GM21381 (cell line): ENCODE measurements around the gene DNAH14.
"Not testable (repeated sequence)": the region's sequence is repeated elsewhere in the genome, so short reads cannot be mapped to it uniquely, and the experiment has no call there.

Source experiments
- ATAC-seq: cut with Tn5 transposase; IDR thresholded peaks from one replicate; pipeline ENCODE4 v1.9.1; 2021; ENCODE audit warnings: mild to moderate bottlenecking, moderate library complexity; ENCODE audit not compliant: unreplicated experiment

The DNAH14 gene

GRCh38 chr1:224920930-224921329, 8.5 kb upstream of the DNAH14 start:
- no peak for ATAC-seq

- no peak for ATAC-seq
Measured at GRCh38 chr1:224921354-224921753, 8.1 kb upstream of the DNAH14 start.

DNA sequence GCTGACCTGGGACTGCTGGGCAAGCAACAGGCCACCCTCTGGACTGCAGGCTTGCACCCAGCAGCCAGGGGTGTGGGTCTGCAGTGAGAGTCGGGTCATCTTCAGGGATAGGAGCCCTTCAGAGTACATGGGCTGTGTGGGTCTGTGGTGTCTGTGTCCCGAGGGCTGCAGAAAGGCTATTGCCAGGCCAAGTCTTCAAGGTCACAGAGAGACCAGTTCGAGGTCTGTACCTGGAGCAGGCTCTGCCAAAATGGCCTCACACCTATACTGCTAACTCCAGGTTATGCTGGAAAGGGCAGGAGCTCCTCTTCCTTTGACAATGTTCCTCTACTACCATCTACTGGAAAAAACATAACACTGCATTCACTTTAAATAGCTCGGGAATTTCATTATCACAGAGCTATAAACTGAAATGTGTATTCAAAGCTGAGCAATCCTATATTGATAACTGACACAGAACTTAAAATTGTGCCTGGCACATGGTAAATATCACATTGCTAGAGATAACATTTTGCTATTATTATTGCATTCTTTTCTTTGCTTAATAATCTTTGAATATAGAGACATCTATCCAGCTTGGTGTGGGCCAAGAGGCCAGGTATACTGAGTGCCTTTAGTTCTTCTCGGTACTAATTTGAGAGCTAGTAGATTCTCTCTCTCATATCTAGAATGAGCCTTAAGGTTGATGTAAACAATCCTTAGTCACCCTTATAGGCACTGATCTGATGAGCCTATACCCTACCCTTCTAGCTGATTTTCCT, 6.9 kb upstream of the DNAH14 start:
- ATAC-seq: no peak

DNA sequence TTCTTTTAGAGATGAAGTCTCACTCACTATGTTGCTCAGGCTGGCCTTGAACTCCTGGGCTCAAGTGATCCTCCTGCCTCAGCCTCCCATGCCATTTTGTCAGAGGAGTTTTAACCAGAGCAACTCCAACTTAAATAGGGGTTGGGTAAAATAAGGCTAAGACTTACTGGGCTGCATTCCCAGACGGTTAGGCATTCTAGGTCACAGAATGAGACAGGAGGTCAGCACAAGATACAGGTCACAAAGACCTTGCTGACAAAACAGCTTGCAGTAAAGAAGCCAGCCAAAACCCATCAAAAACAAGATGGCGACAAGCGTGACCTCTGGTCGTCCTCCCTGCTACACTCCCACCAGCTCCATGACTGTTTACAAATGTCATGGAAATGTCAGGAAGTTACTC, 5.7 kb upstream of the DNAH14 start:
- no peak for ATAC-seq

DNA sequence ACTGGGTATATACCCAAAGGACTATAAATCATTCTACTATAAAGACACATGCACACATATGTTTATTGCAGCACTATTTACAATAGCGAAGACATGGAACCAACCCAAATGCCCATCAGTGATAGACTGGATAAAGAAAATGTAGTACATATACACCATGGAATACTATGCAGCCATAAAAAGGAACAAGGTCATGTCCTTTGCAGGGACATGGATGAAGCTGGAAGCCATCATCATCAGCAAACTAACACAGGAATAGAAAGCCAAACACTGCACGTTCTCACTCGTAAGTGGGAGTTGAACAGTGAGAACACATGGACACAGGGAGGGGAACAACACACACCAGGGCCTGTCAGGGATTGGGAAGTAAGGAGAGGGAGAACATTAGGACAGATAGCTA, 1.8 kb upstream of the DNAH14 start:
- ATAC-seq: not testable (repeated sequence)

DNA sequence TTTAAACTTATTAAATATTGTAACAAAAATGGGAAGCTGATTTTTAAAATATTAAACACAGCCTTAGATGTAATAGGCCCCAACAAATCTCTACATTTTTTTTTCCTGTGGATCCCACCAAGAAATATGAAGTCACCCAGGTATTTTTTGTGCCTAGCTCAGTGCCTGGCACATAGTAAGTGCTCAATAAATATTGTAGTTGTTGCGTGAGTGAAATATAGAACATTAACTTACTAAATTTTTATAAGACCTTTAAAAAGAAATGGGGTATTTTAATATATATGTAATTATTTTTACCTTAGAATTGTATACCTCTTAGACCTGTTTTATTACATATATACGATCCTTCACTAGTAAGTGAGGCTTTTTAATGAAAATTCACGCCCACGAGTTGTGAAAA, 569 bp upstream of the DNAH14 start:
- ATAC-seq: no peak

GRCh38 chr1:224931605-224932004, 2.1 kb downstream of the DNAH14 start:
- no peak for ATAC-seq

GRCh38 chr1:224932607-224933249, 3.3 kb downstream of the DNAH14 start:
- no peak for ATAC-seq

DNA sequence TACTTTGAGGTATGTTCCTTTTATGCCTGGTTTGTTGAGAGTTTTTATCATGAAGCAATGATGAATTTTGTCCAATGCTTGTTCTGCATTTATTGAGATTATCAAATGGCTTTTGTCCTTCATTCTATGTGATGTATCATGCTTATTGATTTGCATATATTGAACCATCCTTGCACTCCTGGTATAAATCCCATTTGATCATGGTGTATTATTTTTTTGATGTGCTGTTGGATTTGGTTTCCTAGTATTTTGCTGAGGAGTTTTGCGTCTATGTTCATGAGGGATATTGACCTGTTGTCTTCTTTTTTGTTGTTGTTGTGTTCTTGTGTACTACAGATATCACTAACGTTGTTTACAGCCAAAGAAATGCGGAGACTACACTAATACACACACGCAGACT, 4.1 kb downstream of the DNAH14 start:
- no peak for ATAC-seq

- ATAC-seq: no peak
Measured at GRCh38 chr1:224938652-224939051, 9.2 kb downstream of the DNAH14 start.

DNA sequence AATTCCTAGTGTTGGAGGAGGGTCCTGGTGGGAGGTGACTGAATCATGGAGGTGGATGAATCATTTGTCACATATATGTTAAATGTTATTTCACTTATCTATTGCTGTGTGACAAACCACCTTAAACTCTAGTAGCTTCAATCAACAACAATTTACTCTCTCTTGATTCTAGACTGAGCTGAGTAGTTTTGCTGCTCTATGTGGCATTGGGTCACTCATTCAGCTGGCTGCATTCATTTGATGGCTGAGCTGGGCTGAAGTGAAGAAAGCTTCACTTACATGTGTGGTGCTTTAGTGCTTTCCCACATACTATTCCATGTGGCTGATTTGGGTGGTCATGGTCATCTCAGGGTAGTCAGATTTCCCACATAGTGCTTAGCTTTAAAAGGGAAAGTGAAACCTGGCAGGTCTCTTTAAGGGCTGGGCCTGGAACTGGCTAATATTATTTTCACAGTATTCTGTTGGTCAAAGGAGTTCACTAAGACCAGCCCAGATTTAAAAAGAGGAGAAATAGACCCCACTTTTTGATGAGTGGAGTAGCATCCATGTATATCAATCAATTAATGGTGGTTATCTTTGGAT, 10.5 kb downstream of the DNAH14 start:
- no peak for ATAC-seq

DNA sequence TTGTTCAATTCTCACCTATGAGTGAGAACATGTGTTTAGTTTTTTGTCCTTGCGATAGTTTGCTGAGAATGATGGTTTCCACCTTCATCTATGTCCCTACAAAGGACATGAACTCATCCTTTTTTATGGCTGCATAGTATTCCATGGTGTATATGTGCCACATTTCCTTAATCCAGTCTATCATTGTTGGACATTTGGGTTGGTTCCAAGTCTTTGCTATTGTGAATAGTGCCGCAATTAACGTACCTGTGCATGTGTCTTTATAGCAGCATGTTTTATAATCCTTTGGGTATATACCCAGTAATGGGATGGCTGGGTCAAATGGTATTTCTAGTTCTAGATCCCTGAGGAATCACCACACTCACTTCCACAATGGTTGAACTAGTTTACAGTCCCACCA, 11.3 kb downstream of the DNAH14 start:
- not testable (repeated sequence) for ATAC-seq

DNA sequence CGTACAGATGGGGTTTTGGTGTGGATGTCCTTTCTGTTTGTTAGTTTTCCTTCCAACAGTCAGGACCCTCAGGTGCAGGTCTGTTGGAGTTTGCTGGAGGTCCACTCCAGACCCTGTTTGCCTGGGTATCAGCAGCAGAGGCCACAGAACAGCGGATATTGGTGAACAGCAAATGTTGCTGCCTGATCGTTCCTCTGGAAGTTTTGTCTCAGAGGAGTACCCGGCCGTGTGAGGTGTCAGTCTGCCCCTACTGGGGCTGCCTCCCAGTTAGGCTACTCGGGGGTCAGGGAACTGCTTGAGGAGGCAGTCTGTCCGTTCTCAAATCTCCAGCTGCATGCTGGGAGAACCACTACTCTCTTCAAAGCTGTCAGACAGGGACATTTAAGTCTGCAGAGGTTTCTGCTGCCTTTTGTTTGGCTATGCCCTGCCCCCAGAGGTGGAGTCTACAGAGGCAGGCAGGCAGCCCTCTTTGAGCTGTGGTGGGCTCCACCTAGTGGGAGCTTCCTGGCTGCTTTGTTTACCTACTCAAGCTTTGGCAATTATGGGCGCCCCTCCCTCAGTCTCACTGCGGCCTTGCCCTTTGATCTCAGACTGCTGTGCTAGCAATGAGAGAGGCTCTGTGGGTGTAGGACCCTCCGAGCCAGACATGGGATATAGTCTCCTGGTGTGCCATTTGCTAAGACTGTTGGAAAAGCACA, 16.3 kb downstream of the DNAH14 start:
- not testable (repeated sequence) for ATAC-seq

- ATAC-seq: not testable (repeated sequence)
Measured at GRCh38 chr1:224946349-224946691, 16.8 kb downstream of the DNAH14 start.

GRCh38 chr1:224957696-224958095, 28.2 kb downstream of the DNAH14 start:
- no peak for ATAC-seq

DNA sequence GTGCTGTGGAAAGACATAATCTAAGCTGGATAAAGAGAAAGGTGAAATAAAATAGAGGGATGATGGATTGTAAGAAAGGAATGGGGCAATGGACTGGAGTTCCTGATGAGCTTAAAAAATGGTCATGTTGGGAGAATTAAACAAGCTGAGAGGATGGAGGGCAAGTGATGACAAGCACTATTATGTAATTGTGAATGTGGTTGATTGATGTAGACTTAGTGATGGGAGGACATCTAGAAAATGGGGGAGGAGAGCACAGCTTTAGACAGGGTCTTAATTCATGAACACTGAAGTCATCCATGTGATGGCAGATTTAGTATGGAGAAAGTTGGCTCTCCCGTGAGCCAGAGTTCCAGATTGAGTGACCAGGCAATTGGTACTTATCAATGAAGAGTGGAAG, 29.0 kb downstream of the DNAH14 start:
- ATAC-seq: no peak

DNA sequence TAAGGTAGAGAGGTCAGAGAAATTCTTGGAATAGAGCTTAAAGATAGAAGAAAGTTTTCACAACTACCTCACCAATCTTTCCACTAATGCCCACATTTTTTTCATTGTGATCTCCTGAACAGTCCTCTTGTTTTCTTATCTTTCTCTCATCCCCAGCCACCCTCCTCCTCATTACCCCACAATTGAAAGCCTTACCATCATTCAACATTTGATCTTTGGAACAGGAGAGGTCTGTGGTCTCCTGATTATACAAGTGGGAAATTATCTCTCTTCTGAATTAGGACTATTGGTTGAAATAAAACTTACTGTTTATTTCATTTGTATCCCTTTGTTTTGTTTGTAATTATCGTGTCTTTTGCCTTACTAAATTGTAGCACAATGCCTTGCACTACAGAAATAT, 29.6 kb downstream of the DNAH14 start:
- ATAC-seq: no peak

DNA sequence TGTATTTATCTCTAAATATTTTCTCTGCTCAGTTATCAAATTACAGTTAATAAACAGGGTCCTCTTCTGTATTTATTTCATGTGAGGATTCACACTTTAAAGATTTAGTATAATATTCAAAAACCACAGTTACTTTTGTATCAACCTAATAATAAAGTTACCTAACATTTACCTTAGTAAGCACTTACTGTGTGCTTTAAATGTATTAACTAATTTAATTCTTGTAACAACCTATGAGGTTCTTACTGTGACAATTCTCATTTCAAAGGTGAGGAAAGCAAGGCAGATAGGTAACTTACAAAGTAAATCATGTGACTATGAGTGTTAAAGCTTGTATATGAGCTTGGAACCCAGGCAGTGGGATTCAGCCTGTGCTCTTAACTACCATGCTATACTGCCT, 30.2 kb downstream of the DNAH14 start:
- no peak for ATAC-seq

DNA sequence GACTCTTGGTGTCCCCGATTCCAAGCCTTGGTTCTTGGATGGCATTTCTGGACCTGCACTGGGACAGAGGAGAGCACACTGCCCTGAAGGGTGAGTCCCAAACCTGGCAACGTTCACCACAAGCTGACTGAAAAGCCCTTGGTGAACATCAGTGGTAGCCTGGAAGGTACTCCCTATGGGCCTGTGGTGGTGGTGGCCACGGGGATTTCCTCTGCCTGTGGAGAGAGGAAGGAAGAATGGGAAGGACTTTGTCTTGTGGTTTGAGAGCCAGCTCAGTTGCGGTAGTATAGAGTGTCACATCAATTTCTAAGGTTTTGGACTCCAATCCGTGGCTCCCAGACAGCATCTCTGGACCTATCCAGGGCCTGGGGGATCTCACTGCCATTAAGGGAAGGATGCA, 50.7 kb downstream of the DNAH14 start:
- no peak for ATAC-seq

DNA sequence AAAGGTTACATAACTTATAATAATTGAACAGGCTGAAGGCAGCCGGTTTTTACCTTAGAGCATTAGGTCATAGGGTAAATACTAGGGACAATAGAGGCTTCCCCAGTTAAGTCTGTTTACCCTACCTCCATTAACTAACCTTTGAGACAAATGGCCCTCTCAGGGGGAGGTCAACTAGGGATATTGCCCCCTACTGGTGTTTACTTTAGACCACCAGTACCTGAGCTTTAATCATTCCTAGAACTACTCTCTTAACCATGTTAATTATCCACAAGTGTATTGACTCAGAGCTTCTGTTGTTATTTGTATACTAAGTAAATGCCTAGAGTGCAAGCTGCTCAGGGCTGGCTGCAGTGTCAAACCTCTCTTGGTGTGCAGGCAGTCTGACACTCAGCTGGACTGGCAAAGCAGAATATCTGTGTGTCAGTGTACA, 52.5 kb downstream of the DNAH14 start:
- not testable (repeated sequence) for ATAC-seq

DNA sequence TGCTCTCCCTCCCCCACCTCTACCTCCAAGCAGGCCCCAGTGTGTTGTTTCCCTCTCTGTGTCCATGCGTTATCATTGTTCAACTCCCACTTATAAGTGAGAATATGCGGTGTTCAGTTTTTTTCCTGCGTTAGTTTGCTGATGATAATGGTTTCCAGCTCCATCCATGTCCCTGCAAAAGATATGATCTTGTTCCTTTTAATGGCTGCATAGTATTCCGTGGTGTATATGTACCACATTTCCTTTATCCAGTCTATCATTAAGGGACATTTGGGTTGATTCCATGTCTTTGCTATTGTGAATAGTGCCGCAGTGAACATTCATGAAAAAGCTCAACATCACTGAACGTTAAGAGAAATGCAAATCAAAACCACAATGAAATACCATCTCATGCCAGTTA, 58.6 kb downstream of the DNAH14 start:
- no peak for ATAC-seq

- no peak for ATAC-seq
Measured at GRCh38 chr1:224989615-224990014, 60.1 kb downstream of the DNAH14 start.
